Measurements from ENCODE around the gene KBTBD2. TPM values are rescaled to one million over a fixed set of nuclear protein-coding genes. Genes with fewer than 3 reads are reported as not detected.

Gene KBTBD2
- total and polyA plus RNA-seq, 2 donors (not counting 3 experiments of a cell fraction or from before 2014, with no cell fraction given) = 24.8 to 36.6 TPM

GRCh38 chr7:32896564-32897347 is 5.2 kb upstream of the KBTBD2 start:
- BruUV-seq (replicated peaks) = no TSS peak
- intact Hi-C loops (cut with micrococcal nuclease) = no loop called here
- dilution Hi-C loops (cut with MboI; ENCODE audit: extremely low pct_ligation_motif_present, low sequenced_read_pairs) = no loop called here

More at GRCh38 chr7:32896564-32897347, 5.2 kb upstream of the KBTBD2 start:
- Histone ChIP-seq H3K27me3 (ENCODE audit: control insufficient read depth in 2 of 2, insufficient read depth in 2 of 2, low read length in 2 of 2) (no peaks in the 10 kb centered on the region), H3K79me2 (ENCODE audit: control insufficient read depth, insufficient read depth, low read length) (no peaks in the 10 kb centered on the region), H3K9ac (replicated peaks; ENCODE audit: extremely low read depth, insufficient read depth, low read length) (no peak overlapping the region), H3K36me3 (ENCODE audit: control insufficient read depth in 2 of 2, extremely low read depth in 1 of 2, insufficient read depth in 2 of 2, low read length in 2 of 2) (no peaks in the 10 kb centered on the region), H3K9me1 (replicated peaks; ENCODE audit: control insufficient read depth, extremely low read depth, insufficient read depth, low read length) (no peaks in the 10 kb centered on the region), H3K4me3 (replicated peaks in 1 of 3; ENCODE audit: insufficient read depth in 1 of 3, low read depth in 1 of 3, low read length in 3 of 3) (no peak overlapping the region), H3K4me1 (ENCODE audit: control insufficient read depth, extremely low read depth, insufficient read depth, low read length) (peaks cover 20% of the 10 kb centered on the region), H3K9me3 (replicated peaks; ENCODE audit: control insufficient read depth, insufficient read depth, low read length) (no peaks in the 10 kb centered on the region), H2AFZ (ENCODE audit: low read depth, low read length) (no peak overlapping the region), H3K4me2 (ENCODE audit: insufficient read depth, low read length) (no peak overlapping the region), H4K20me1 (replicated peaks; ENCODE audit: control insufficient read depth, extremely low read depth, insufficient read depth, low read length) (no peaks in the 10 kb centered on the region), H3K27ac (ENCODE audit: insufficient read depth, low read depth, low read length) (no peak overlapping the region)
- FAIRE-seq (no peak), DNase-seq (ENCODE audit: low read depth, low spot score) (no peak)
- POLR2A ChIA-PET = no interaction called here
- CTCF ChIA-PET = interaction anchor here (1.1 to 1.3 kb wide), 2 partner anchors 9 to 50 kb away, joined by 3 read pairs; no protein-coding TSS in a partner anchor
- TF ChIP-seq JUN (IDR thresholded peaks at IDR 0.05; ENCODE audit: borderline replicate concordance, insufficient read depth, insufficient read length, low read depth) = no peak
- TF ChIP-seq POLR2A (IDR thresholded peaks at IDR 0.05; ENCODE audit: low read depth, low read length) = no peak
- TF ChIP-seq, protein P1, sequence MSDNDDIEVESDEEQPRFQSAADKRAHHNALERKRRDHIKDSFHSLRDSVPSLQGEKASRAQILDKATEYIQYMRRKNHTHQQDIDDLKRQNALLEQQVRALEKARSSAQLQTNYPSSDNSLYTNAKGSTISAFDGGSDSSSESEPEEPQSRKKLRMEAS (IDR thresholded peaks at IDR 0.05; ENCODE audit: insufficient read depth, insufficient read length) = no peak
- TF ChIP-seq FOS (IDR thresholded peaks at IDR 0.05; ENCODE audit: borderline replicate concordance, insufficient read depth, low read length) = no peak
- no peak for TF ChIP-seq POLR2AphosphoS5 (IDR thresholded peaks at IDR 0.05; ENCODE audit: insufficient read depth, low read depth, low read length)
- TF ChIP-seq GATA2 (IDR thresholded peaks at IDR 0.05; ENCODE audit: insufficient read depth, insufficient read length, low read depth, low read length) = no peak
- TF ChIP-seq, protein P2, sequence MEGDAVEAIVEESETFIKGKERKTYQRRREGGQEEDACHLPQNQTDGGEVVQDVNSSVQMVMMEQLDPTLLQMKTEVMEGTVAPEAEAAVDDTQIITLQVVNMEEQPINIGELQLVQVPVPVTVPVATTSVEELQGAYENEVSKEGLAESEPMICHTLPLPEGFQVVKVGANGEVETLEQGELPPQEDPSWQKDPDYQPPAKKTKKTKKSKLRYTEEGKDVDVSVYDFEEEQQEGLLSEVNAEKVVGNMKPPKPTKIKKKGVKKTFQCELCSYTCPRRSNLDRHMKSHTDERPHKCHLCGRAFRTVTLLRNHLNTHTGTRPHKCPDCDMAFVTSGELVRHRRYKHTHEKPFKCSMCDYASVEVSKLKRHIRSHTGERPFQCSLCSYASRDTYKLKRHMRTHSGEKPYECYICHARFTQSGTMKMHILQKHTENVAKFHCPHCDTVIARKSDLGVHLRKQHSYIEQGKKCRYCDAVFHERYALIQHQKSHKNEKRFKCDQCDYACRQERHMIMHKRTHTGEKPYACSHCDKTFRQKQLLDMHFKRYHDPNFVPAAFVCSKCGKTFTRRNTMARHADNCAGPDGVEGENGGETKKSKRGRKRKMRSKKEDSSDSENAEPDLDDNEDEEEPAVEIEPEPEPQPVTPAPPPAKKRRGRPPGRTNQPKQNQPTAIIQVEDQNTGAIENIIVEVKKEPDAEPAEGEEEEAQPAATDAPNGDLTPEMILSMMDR (IDR thresholded peaks at IDR 0.05; ENCODE audit: extremely low read depth in 1 of 2, insufficient read depth in 1 of 2, low read depth in 1 of 2, low read length in 2 of 2) = no peak
- TF ChIP-seq MYC (IDR thresholded peaks at IDR 0.05; ENCODE audit: low read depth, low read length) = no peak
- no peak for TF ChIP-seq EZH2 (IDR thresholded peaks at IDR 0.05; ENCODE audit: borderline replicate concordance, low read depth, low read length, severe bottlenecking)

All from endothelial cell of umbilical vein (primary cell).